Epithelial cell of esophagus (primary cell): ENCODE measurements around the gene AURKAIP1.

Source experiments
- DNase-seq: peaks from one replicate; pipeline ENCODE4 v3.0.0; 2010; ENCODE audit warnings: low read depth
- H3K4me3 ChIP-seq: 2 replicates; pipeline ENCODE4 v1.5.1; 2011; ENCODE audit warnings: mild to moderate bottlenecking, low read length, control low read depth
- CTCF ChIP-seq: IDR thresholded peaks from 2 replicates; pipeline ENCODE4 v1.5.1; 2011; ENCODE audit warnings: low read depth, mild to moderate bottlenecking, low read length, control low read depth, inconsistent platforms; ENCODE audit not compliant: insufficient read depth; ENCODE audit errors: missing control alignments

AURKAIP1 gene

GRCh38 chr1:1358433-1359271 lies 16.4 kb downstream of the AURKAIP1 start, which contains the start of gene MXRA8:
Gene MXRA8 (minus strand): TSS chr1:1358555. CDS start chr1:1358504, 51 bp downstream.
- no peak for DNase-seq
- H3K4me3 ChIP-seq = no peak within 1 kb of the TSS
- no peak for TF ChIP-seq CTCF

- TF ChIP-seq CTCF = no peak
- no peak overlapping the region for H3K4me3 ChIP-seq
- no peak for DNase-seq
These were observed 17.1 kb downstream of the AURKAIP1 start for GRCh38 chr1:1357871-1358432.

- no peak for DNase-seq
- TF ChIP-seq CTCF = no peak
- H3K4me3 ChIP-seq = no peak overlapping the region
These were observed 18.1 kb downstream of the AURKAIP1 start for GRCh38 chr1:1356796-1357401.

GRCh38 chr1:1356166-1356795 lies 18.7 kb downstream of the AURKAIP1 start:
- no peak for DNase-seq
- H3K4me3 ChIP-seq = no peak overlapping the region
- TF ChIP-seq CTCF = no peak

- no peak for TF ChIP-seq CTCF
- DNase-seq = peak; percentile 41
- no peak overlapping the region for H3K4me3 ChIP-seq
These were observed 19.6 kb downstream of the AURKAIP1 start for GRCh38 chr1:1355416-1355815.

- no peak overlapping the region for H3K4me3 ChIP-seq
- no peak for TF ChIP-seq CTCF
- no peak for DNase-seq
These were observed 20.4 kb downstream of the AURKAIP1 start for GRCh38 chr1:1354271-1355247.
